ENCODE data around the gene PDK4. TPM values are rescaled to one million over a fixed set of nuclear protein-coding genes. Genes with fewer than 3 reads are reported as not detected.
"Not testable (repeated sequence)": the region's sequence is repeated elsewhere in the genome, so short reads cannot be mapped to it uniquely, and the experiment has no call there.

Gene PDK4
- polyA plus RNA-seq, 4 donors = 17.9 to 28.7 (median 20.4) TPM

- DNase-seq (ENCODE audit: low read depth in 4 of 4, low spot score in 3 of 4) = no peak
These were observed 17.9 kb downstream of the PDK4 start for GRCh38 chr7:95578299-95578855.

- no peak for DNase-seq (ENCODE audit: low read depth in 4 of 4, low spot score in 3 of 4)
These were observed 19.2 kb downstream of the PDK4 start for GRCh38 chr7:95577137-95577536.

DNA sequence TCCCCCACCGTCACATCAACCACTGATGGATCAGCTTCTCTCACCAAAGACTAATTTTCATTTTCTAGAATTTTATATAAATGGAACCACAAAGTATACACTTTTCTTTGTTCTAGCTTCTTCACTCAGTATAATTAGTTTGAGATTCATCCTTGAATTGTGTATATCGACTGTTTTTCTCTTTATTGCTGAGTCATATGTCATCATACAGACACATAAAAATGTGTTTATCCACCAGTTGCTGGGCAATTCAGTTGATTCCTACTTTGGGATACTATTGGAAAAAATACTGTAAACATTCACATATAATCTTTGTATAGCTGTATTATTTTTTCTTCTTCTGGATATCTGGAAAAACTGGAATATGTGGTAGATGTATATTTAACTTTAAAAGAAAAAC, 26.6 kb downstream of the PDK4 start:
- DNase-seq (ENCODE audit: low read depth in 4 of 4, low spot score in 3 of 4) = no peak

- no peak for DNase-seq (ENCODE audit: low read depth in 4 of 4, low spot score in 3 of 4)
These were observed 35.6 kb downstream of the PDK4 start for GRCh38 chr7:95560674-95561073.

DNA sequence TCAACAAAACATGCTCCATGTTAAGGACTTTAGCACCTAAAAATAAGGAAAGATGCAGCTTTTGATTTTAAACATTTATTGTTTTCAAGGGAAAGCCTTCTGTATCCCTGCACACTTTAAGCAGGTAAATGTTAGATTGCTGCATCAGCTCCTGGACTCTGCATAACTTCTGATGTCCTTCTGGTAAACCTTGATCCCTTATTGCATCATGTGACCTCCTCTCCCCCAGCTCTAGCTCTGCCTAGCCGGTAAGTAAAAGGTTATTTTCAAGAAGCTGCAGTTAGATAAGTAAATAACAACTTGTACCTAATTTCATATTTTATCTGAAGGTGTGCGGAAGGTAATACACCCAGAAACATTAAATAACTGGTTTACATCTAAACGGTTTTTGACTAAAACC, 37.5 kb downstream of the PDK4 start:
- no peak for DNase-seq (ENCODE audit: low read depth in 4 of 4, low spot score in 3 of 4)

DNA sequence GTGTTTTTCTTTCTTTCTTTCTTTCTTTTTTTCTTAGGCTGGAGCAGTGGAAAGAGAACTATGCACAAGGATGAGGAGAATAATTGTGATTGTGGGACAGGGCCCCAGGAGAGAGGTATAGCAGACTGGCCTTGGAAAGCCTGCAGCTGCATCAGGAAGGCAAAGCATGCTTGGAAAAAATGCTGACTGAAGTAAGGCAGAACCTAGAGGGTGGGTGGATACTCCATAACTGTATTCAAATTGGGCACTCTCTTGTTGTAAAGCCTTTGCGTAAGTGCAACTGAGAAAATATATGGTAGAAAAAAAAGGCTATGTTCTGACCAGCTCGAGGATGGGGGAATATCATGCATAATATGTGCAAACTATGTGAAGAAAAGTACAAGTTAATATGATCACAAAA, 39.5 kb downstream of the PDK4 start:
- no peak for DNase-seq (ENCODE audit: low read depth in 4 of 4, low spot score in 3 of 4)

DNA sequence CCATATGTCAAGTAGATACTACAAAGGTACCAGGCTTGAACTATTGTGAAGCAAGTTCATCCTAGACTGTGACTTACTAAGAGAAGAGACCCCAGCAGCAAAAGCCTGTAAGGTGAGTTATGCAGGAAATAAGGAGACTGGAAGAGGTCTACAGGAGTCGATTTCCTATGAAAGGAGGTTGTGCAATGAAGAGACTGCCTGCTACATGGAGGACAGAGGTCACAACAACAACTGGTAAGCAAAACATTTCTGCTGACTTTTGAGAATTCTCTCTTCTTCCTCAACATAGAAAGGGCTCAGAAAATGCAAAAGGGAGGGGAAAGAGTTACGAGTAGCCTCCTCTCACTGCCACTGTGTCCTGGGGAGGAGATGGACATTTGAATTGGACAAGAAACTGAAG, 42.4 kb downstream of the PDK4 start:
- no peak for DNase-seq (ENCODE audit: low read depth in 4 of 4, low spot score in 3 of 4)

- not testable (repeated sequence) for DNase-seq (ENCODE audit: low read depth in 4 of 4, low spot score in 3 of 4)
These were observed 44.0 kb downstream of the PDK4 start for GRCh38 chr7:95552010-95552926.

DNA sequence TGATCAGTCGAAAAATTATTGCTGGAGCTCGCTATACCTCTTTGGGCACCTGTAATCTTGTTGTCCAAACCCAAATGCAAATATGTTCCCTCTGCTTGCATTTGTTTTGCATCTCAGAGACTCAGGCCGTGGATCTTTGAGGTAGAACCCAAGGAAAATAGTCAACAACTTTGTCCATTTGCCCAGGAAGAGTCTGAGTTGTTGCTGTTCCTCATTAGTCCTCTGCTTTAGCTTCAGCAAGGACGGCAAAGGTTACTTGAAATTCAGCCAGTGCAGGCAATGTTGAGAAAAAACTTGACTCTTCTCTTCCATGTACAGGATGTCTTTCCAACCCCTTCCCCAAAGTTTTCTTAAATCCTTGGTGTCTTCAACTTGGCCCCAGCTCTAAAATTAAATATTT, 45.8 kb downstream of the PDK4 start:
- DNase-seq (ENCODE audit: low read depth in 4 of 4, low spot score in 3 of 4) = no peak

- no peak for DNase-seq (ENCODE audit: low read depth in 4 of 4, low spot score in 3 of 4)
These were observed 46.3 kb downstream of the PDK4 start for GRCh38 chr7:95549818-95550529.

DNA sequence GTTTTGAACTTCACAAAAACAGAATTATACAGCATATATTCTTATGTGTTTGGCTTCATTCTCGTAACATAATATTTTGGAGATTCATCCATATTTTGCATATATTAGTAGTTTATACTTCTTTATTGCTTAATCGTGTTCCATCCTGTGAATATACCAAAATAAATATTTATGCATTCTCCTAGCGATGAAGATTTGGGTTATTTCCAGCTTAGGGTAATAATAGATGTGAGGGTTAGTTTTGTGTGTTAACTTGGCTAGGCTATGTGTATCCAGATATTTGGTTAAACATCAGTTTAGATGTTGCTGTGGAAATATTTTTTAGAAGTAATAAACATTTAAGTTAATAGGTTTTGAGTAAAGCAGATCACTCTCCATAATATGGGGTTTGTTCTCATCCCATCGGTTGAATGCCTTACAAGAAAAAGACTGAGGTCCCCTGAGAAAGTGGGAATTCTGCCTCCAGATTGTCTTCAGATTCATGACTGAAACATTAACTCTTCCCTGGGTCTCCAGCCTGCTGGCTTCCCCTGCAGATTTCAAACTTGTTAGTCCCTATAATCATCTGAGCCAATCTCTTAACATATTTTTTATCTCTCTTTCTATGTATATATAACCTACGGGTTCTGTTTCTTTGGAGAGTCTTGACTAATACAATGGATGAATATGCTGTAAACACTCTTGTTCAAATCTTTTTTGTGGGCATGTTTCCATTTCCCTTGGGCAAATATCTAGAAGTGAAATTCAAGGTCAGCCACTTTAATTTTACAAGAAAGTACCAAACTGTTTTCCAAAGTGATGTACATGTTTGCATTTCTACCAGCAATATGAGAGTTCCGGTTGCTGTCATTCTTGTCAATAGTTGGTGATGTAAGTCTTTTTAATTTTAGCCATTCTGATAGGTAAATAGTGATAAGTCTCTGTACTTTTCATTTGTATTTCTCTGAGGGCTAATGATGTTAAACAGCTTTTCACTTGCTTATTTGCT, 48.7 kb downstream of the PDK4 start:
- no peak for DNase-seq (ENCODE audit: low read depth in 4 of 4, low spot score in 3 of 4)

DNA sequence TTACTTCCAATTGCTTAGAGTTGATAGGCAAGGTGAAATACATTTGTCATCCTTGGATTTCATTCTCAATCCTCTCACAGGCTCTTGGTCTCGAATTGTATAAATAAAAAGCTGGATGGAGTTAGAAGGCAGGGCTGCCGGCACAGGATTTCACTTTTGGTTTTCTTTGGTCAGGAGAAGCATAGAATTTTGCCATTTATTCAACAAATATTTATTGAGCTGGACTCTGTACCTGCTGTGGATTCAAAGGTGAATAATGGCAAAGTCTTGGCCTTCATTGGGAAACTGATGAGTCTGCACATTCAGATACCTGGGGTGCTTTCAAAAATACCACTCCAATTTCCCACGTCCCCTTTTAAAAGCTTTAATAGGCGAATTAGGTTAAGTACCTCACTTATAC, 49.7 kb downstream of the PDK4 start:
- no peak for DNase-seq (ENCODE audit: low read depth in 4 of 4, low spot score in 3 of 4)

DNA sequence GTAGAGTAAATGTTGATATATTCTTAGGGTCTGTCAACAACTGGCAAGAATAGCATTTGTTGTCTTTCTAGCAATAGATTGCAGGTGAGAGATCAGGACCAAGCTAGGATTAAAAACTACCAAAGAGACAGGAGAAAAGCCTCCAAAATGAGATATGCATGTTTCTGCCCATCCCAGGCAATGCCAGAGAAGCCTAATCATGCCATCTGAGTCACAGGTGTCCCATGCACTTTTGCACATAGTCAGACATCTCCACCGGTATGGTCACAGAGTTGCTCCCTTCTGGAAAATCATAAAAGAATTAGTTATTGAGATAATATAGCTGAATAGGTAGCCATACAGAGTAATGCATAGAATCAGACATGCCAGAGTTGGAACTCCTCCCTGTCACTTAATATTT, 50.6 kb downstream of the PDK4 start:
- DNase-seq (ENCODE audit: low read depth in 4 of 4, low spot score in 3 of 4) = no peak

- DNase-seq (ENCODE audit: low read depth in 4 of 4, low spot score in 3 of 4) = peak in 3 of 4 donors; percentile 38 to 54 (median 42)
These were observed 51.2 kb downstream of the PDK4 start for GRCh38 chr7:95545007-95545615.

- no peak for DNase-seq (ENCODE audit: low read depth in 4 of 4, low spot score in 3 of 4)
These were observed 52.1 kb downstream of the PDK4 start for GRCh38 chr7:95544171-95544570.

DNA sequence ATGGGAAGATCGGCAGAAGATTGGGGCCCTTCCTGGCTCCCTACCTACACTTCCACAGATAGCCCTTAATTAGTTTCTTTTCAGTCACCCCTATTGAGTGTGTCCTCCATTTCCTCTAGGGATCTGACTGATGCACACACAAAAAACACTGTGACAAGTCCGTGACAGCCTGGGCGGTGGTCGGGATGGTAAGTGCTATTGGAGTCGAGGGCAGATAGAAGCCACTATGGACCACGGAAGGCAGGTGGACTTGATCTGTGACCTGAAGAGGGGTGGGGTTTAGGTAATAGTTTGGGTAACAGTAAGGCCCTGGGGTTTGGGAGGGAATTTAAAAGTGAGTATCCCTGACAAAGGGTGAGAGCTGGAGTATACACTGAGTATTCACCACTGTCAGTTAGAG, 53.0 kb downstream of the PDK4 start:
- no peak for DNase-seq (ENCODE audit: low read depth in 4 of 4, low spot score in 3 of 4)

- no peak for DNase-seq (ENCODE audit: low read depth in 4 of 4, low spot score in 3 of 4)
These were observed 56.0 kb downstream of the PDK4 start for GRCh38 chr7:95540366-95540765.

GRCh38 chr7:95539426-95539825, 56.9 kb downstream of the PDK4 start:
- no peak for DNase-seq (ENCODE audit: low read depth in 4 of 4, low spot score in 3 of 4)

DNA sequence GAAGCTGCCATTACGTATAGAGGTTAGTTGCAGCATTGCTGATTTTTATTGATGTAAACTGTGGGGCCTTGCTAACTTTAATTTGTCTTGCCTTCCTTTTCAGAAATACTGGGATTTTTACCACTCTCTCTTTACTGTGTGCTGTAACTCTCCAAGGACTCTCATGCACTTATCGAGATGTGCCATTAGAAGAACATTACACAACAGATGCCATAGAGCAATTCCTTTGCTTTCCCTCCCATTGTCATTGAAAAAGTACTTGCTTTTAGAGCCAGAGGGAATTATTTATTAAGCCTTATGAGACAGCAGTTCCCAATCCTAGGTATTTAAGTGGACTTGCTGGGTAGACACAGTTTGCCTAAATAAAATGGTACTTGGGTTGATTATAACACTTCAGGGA, 58.8 kb downstream of the PDK4 start:
- DNase-seq (ENCODE audit: low read depth in 4 of 4, low spot score in 3 of 4) = no peak

Data from right renal pelvis (tissue), 4 donors.